HG03280 (cell line): ENCODE data around the gene SHTN1.

Experiments
- ATAC-seq: cut with Tn5 transposase; IDR thresholded peaks from one replicate; pipeline ENCODE4 v1.9.1; 2021; ENCODE audit warnings: mild to moderate bottlenecking, moderate library complexity; ENCODE audit not compliant: unreplicated experiment

SHTN1 gene

GRCh38 chr10:116919706-116920105 lies 85.3 kb downstream of the SHTN1 start:
- no peak for ATAC-seq

- no peak for ATAC-seq
These were observed 85.8 kb downstream of the SHTN1 start for GRCh38 chr10:116919164-116919563.

GRCh38 chr10:116918583-116918982 lies 86.4 kb downstream of the SHTN1 start:
- no peak for ATAC-seq

- no peak for ATAC-seq
These were observed 87.5 kb downstream of the SHTN1 start for GRCh38 chr10:116917481-116917880.

GRCh38 chr10:116915340-116915739 lies 89.6 kb downstream of the SHTN1 start:
- no peak for ATAC-seq

GRCh38 chr10:116913695-116914094 lies 91.3 kb downstream of the SHTN1 start:
- ATAC-seq, result no peak

GRCh38 chr10:116912162-116912561 lies 92.8 kb downstream of the SHTN1 start:
- no peak for ATAC-seq

GRCh38 chr10:116910910-116911309 lies 94.1 kb downstream of the SHTN1 start:
- ATAC-seq, result no peak

- ATAC-seq, result no peak
These were observed 95.7 kb downstream of the SHTN1 start for GRCh38 chr10:116909307-116909706.

GRCh38 chr10:116907245-116907987 lies 97.6 kb downstream of the SHTN1 start:
- ATAC-seq, result no peak

GRCh38 chr10:116905845-116906210 lies 99.2 kb downstream of the SHTN1 start:
- no peak for ATAC-seq

- no peak for ATAC-seq
These were observed 105.4 kb downstream of the SHTN1 start for GRCh38 chr10:116899626-116900025.

GRCh38 chr10:116893686-116894037 lies 111.3 kb downstream of the SHTN1 start:
- ATAC-seq, result no peak

- ATAC-seq, result no peak
These were observed 111.9 kb downstream of the SHTN1 start for GRCh38 chr10:116892907-116893685.

GRCh38 chr10:116891208-116891607 lies 113.8 kb downstream of the SHTN1 start:
- no peak for ATAC-seq

GRCh38 chr10:116889066-116889465 lies 115.9 kb downstream of the SHTN1 start:
- ATAC-seq, result no peak

- ATAC-seq, result no peak
These were observed 116.5 kb downstream of the SHTN1 start for GRCh38 chr10:116888380-116889055.

GRCh38 chr10:116886772-116887171 lies 118.2 kb downstream of the SHTN1 start:
- no peak for ATAC-seq

GRCh38 chr10:116882639-116883038 lies 122.3 kb downstream of the SHTN1 start:
- ATAC-seq, result no peak

- ATAC-seq, result no peak
These were observed 124.1 kb downstream of the SHTN1 start for GRCh38 chr10:116880716-116881482.

GRCh38 chr10:116879817-116880216 lies 125.2 kb downstream of the SHTN1 start:
- ATAC-seq, result no peak
